OCI-LY1 (cell line): ENCODE results near the gene C22orf39.

Source experiments
- H2AFZ ChIP-seq: fragments of 200-600 bp; sonication (generic), shearing (Covaris generic); 2 replicates; pipeline ENCODE4 v1.6.0; 2014; ENCODE audit warnings: antibody characterized with exemption, mild to moderate bottlenecking, low read length
- H3F3A ChIP-seq: fragments of 200-600 bp; sonication (generic), shearing (Covaris generic); 2 replicates; pipeline ENCODE4 v1.6.0; 2014; ENCODE audit warnings: mild to moderate bottlenecking, antibody characterized with exemption, low read length, moderate library complexity; ENCODE audit not compliant: insufficient read depth
- H3K27ac ChIP-seq: fragments of 200-600 bp; sonication (generic); 2 replicates; pipeline ENCODE4 v1.5.1; 2014; ENCODE audit warnings: low read length, mixed run types, mild to moderate bottlenecking, low read depth; ENCODE audit not compliant: poor library complexity, severe bottlenecking
- H3K27me3 ChIP-seq: fragments of 200-600 bp; sonication (generic); 2 replicates; pipeline ENCODE4 v1.6.0; 2014; ENCODE audit warnings: antibody characterized with exemption, mild to moderate bottlenecking, low read length, moderate library complexity; ENCODE audit not compliant: insufficient read depth
- H3K36me3 ChIP-seq: fragments of 200-600 bp; sonication (generic); 2 replicates; pipeline ENCODE4 v1.6.1; 2014; ENCODE audit warnings: mild to moderate bottlenecking, antibody characterized with exemption, low read length, moderate library complexity, mixed read lengths; ENCODE audit not compliant: insufficient read depth
- H3K4me1 ChIP-seq: fragments of 200-600 bp; sonication (generic); 2 replicates; pipeline ENCODE4 v1.5.1; 2014; ENCODE audit warnings: mild to moderate bottlenecking, low read length, moderate library complexity; ENCODE audit not compliant: insufficient read depth, severe bottlenecking
- H3K4me2 ChIP-seq: fragments of 200-600 bp; sonication (generic), shearing (Covaris generic); 2 replicates; pipeline ENCODE4 v1.6.1; 2014; ENCODE audit warnings: low read length
- H3K4me3 ChIP-seq: fragments of 200-600 bp; sonication (generic); 2 replicates; pipeline ENCODE4 v1.5.1; 2014; ENCODE audit warnings: low read length, low read depth, mild to moderate bottlenecking, mixed read lengths; ENCODE audit not compliant: poor library complexity, severe bottlenecking
- H3K79me2 ChIP-seq: fragments of 200-600 bp; shearing (Covaris generic); 2 replicates; pipeline ENCODE4 v1.6.1; 2016; ENCODE audit warnings: mixed run types, low read length, mixed read lengths; ENCODE audit not compliant: insufficient read depth
- H3K9ac ChIP-seq: fragments of 200-600 bp; sonication (generic), shearing (Covaris generic); 2 replicates; pipeline ENCODE4 v1.6.1; 2014; ENCODE audit warnings: mild to moderate bottlenecking, low read length, mixed read lengths
- H3K9me2 ChIP-seq: fragments of 200-600 bp; sonication (generic), shearing (Covaris generic); 2 replicates; pipeline ENCODE4 v1.6.1; 2014; ENCODE audit warnings: low read depth, mild to moderate bottlenecking, low read length, mixed read lengths
- H3K9me3 ChIP-seq: fragments of 200-600 bp; shearing (Covaris generic); 2 replicates; pipeline ENCODE4 v1.6.1; 2014; ENCODE audit warnings: low read length, mixed read lengths
- H4K20me1 ChIP-seq: fragments of 200-600 bp; sonication (generic), shearing (Covaris generic); 2 replicates; pipeline ENCODE4 v1.6.0; 2016; ENCODE audit warnings: mild to moderate bottlenecking, low read length; ENCODE audit not compliant: insufficient read depth
- EZH2 ChIP-seq: fragments of 200-600 bp; sonication (generic), shearing (Covaris generic); IDR thresholded peaks from 2 replicates; pipeline ENCODE4 v1.8.0; 2017; ENCODE audit warnings: borderline replicate concordance, mixed run types, mild to moderate bottlenecking, antibody characterized with exemption, low read length, moderate library complexity, mixed read lengths
- TF ChIP-seq, protein P1 (sequence below): fragments of 200-600 bp; sonication (generic), shearing (Covaris generic); IDR thresholded peaks from 2 replicates; pipeline ENCODE4 v1.5.1; 2017; ENCODE audit warnings: mild to moderate bottlenecking, antibody characterized with exemption, low read length, moderate library complexity, mixed read lengths

Gene C22orf39

DNA sequence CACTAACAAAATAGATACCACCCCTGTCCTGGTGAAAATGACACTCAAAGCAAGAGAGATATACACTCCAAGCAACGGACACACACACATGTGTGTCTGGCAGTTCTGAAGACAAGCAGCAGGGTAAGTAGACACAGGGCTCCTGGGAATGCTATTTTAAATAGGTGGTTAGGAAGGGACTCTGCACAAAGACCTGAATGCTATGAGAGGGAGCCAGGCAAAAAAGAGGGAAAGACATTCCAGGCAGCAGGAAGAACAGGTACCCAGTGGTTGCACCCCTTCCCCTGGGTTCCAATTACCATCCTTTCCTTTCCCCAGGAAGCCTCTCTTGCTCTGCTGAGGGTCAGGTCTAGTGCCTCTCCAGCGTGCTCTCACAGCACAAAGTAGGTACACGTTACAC is 28.5 kb upstream of the C22orf39 start:
- H3K27me3 ChIP-seq: no peaks in the 10 kb centered on the region
- H3K9ac ChIP-seq: no peak overlapping the region
- H4K20me1 ChIP-seq: no peaks in the 10 kb centered on the region
- H3K4me2 ChIP-seq: no peak overlapping the region
- TF ChIP-seq EZH2: no peak
- TF ChIP-seq, protein P1, sequence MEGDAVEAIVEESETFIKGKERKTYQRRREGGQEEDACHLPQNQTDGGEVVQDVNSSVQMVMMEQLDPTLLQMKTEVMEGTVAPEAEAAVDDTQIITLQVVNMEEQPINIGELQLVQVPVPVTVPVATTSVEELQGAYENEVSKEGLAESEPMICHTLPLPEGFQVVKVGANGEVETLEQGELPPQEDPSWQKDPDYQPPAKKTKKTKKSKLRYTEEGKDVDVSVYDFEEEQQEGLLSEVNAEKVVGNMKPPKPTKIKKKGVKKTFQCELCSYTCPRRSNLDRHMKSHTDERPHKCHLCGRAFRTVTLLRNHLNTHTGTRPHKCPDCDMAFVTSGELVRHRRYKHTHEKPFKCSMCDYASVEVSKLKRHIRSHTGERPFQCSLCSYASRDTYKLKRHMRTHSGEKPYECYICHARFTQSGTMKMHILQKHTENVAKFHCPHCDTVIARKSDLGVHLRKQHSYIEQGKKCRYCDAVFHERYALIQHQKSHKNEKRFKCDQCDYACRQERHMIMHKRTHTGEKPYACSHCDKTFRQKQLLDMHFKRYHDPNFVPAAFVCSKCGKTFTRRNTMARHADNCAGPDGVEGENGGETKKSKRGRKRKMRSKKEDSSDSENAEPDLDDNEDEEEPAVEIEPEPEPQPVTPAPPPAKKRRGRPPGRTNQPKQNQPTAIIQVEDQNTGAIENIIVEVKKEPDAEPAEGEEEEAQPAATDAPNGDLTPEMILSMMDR: no peak
- H3K4me3 ChIP-seq: no peak overlapping the region
- peaks cover 39% of the 10 kb centered on the region for H3K79me2 ChIP-seq
- H3K36me3 ChIP-seq: peaks cover 43% of the 10 kb centered on the region
- H3K4me1 ChIP-seq: peaks cover 22% of the 10 kb centered on the region
- no peaks in the 10 kb centered on the region for H3F3A ChIP-seq
- no peak overlapping the region for H2AFZ ChIP-seq
- H3K9me3 ChIP-seq: no peaks in the 10 kb centered on the region
- no peaks in the 10 kb centered on the region for H3K9me2 ChIP-seq
- H3K27ac ChIP-seq: no peak overlapping the region

DNA sequence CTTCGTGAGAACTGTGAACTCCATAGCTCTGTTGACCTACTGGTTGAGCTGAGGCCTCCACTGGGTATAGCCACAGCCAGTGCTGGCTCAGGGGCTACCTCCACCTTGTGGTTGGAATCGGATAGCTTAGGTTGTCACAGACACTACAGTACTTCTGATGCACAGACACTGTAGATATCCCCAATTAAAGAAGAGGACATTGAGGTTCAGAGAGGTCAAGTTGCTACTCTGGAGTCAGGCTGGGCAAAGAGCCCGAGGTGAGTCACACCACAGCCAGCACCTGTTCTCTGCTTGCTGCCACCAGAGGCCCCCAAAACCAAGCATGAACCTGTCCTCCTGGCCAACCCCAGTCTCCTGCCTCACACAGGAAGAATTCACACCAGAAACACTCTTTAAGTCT is 26.1 kb upstream of the C22orf39 start:
- H2AFZ ChIP-seq: no peak overlapping the region
- peaks cover 65% of the 10 kb centered on the region for H3K36me3 ChIP-seq
- no peak overlapping the region for H3K4me3 ChIP-seq
- H3K4me1 ChIP-seq: peaks cover 14% of the 10 kb centered on the region
- no peaks in the 10 kb centered on the region for H3K27me3 ChIP-seq
- no peaks in the 10 kb centered on the region for H4K20me1 ChIP-seq
- no peaks in the 10 kb centered on the region for H3K9me2 ChIP-seq
- H3K4me2 ChIP-seq: no peak overlapping the region
- no peak for TF ChIP-seq EZH2
- TF ChIP-seq, protein P1: no peak
- H3F3A ChIP-seq: no peaks in the 10 kb centered on the region
- no peak overlapping the region for H3K9ac ChIP-seq
- H3K79me2 ChIP-seq: peaks cover 28% of the 10 kb centered on the region
- H3K9me3 ChIP-seq: no peaks in the 10 kb centered on the region
- no peak overlapping the region for H3K27ac ChIP-seq

DNA sequence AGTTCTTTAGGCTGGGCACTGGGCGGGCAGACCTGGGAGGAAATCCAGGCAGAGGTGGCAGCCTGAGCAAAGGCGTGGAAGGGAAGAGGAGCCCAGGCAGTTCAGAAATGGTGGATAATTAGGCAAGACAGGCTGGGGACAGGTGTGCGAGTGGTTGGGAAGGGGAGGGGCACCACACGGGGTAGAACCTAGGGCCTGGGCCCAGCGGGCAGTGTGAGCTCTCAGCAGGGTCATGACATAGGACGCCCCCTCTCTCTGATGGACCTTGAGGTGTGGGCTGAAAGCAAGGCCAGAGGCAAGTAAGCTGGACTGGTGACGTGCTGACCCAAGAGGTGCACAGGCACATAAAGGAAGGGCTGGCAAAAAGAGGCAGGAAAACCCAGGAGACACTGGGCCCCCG is 24.7 kb upstream of the C22orf39 start:
- Histone ChIP-seq H3K27me3 (no peaks in the 10 kb centered on the region), H3K27ac (no peak overlapping the region), H2AFZ (no peak overlapping the region), H3K36me3 (peaks cover 78% of the 10 kb centered on the region), H3F3A (no peaks in the 10 kb centered on the region), H3K4me1 (peaks cover 3% of the 10 kb centered on the region), H3K4me3 (no peak overlapping the region), H3K79me2 (peaks cover 15% of the 10 kb centered on the region), H3K9me2 (no peaks in the 10 kb centered on the region), H4K20me1 (no peaks in the 10 kb centered on the region), H3K9ac (no peak overlapping the region), H3K4me2 (no peak overlapping the region), H3K9me3 (no peaks in the 10 kb centered on the region)
- no peak for TF ChIP-seq EZH2
- TF ChIP-seq, protein P1: no peak
